Natural killer cell (primary cell): ENCODE data around the gene GPBP1. TPM values are rescaled to one million over a fixed set of nuclear protein-coding genes. Genes with fewer than 3 reads are reported as not detected.

Experiments used
- ATAC-seq, 3 donors: fragments of 150-1000 bp in 2 of 3; fragments of 200-7000 bp in 1 of 3; cut with Tn5 transposase; 1 replicate in 1 of 3; 2 replicates in 2 of 3; pipeline ENCODE4 v1.10.0; 2021; ENCODE audit warnings: mild to moderate bottlenecking in 2 of 3, moderate library complexity in 2 of 3
- DNase-seq, 2 donors: peaks; one replicate each; pipeline versions ENCODE4 v3.0.0 to v3.0.0-alpha.2; 2013 to 2021; ENCODE audit warnings: mixed read lengths in 1 of 2
- H3K27ac ChIP-seq: one replicate; pipeline ENCODE4 v1.5.1; 2013; ENCODE audit warnings: mild to moderate bottlenecking, low read length
- H3K27me3 ChIP-seq: one replicate; pipeline ENCODE4 v1.6.1; 2013; ENCODE audit warnings: low read length; ENCODE audit not compliant: control insufficient read depth, insufficient read depth
- H3K36me3 ChIP-seq: one replicate; pipeline ENCODE4 v1.6.1; 2013; ENCODE audit warnings: low read length; ENCODE audit not compliant: control insufficient read depth, insufficient read depth
- H3K4me1 ChIP-seq: one replicate; pipeline ENCODE4 v1.6.1; 2013; ENCODE audit warnings: low read length; ENCODE audit not compliant: control insufficient read depth, insufficient read depth
- H3K4me3 ChIP-seq: one replicate; pipeline ENCODE4 v1.5.1; 2013; ENCODE audit warnings: low read length
- H3K9me3 ChIP-seq: one replicate; pipeline ENCODE4 v1.6.1; 2013; ENCODE audit warnings: low read length; ENCODE audit not compliant: control insufficient read depth, insufficient read depth
- H3K27ac Mint-ChIP-seq, 2 donors: one replicate each; pipeline ENCODE4 v1.8.0; 2022; ENCODE audit warnings: mild to moderate bottlenecking in 2 of 2, mixed read lengths in 2 of 2, moderate library complexity in 1 of 2
- H3K27me3 Mint-ChIP-seq, 2 donors: one replicate each; pipeline ENCODE4 v1.8.0; 2022; ENCODE audit warnings: low read depth in 2 of 2, mixed read lengths in 2 of 2
- H3K36me3 Mint-ChIP-seq: one replicate; pipeline ENCODE4 v1.8.0; 2022; ENCODE audit warnings: mixed read lengths
- H3K4me1 Mint-ChIP-seq, 2 donors: one replicate each; pipeline ENCODE4 v1.8.0; 2022; ENCODE audit warnings: mixed read lengths in 2 of 2
- H3K4me3 Mint-ChIP-seq: one replicate; pipeline ENCODE4 v1.8.0; 2022; ENCODE audit warnings: mild to moderate bottlenecking, moderate library complexity, mixed read lengths
- H3K9me3 Mint-ChIP-seq, 2 donors: one replicate each; pipeline ENCODE4 v1.8.0; 2022; ENCODE audit warnings: mixed read lengths in 2 of 2
- WGBS: methylation state at CpG from one replicate; pipeline ENCODE4 v1.1.7; 2013; ENCODE audit warnings: missing lambda C conversion rate; ENCODE audit not compliant: insufficient coverage; 5-methylcytosine and 5-hydroxymethylcytosine counted together
- intact Hi-C: fragments of 100-400 bp; cut with micrococcal nuclease; formaldehyde crosslinking; loops from one replicate; pipeline ENCODE4 v1.14.2; 2022
- total RNA-seq, 4 donors: library from RNA; stranded (reverse); fragments of 120-200 nt in 1 of 4; gene quantifications; one replicate each; pipeline versions ENCODE4 v1.2.3 to v1.2.4, GENCODE V29; 2013 to 2022
- TF ChIP-seq, protein P1 (sequence below): fragments of 200-600 bp; IDR thresholded peaks from one replicate; pipeline ENCODE4 v1.8.0; 2022; ENCODE audit warnings: antibody characterized with exemption

Gene GPBP1
- total RNA-seq, 3 donors from 2014 or later (not counting 1 experiment from before 2014, with no cell fraction given), result 104 to 130 (median 118) TPM

DNA sequence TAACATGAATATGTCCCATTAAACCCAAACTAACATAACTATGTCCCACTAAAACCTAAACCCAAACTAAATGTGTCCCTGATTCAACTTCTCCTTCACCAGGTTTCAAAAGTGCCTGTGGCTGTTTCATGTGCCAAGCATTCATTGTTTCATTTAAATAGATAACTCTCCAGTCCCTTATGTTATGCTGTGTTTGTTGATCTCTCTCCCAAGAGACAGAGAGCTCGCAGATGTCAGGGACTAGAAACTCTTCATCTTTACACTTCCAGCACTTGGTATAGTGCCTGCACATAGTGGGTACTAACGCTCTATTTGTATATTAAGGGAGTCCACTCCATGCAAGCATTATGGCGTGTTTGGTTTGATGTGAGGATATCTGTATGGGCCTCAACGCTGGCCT, 118.0 kb downstream of the GPBP1 start:
- no peak for ATAC-seq
- H3K9me3 Mint-ChIP-seq, result no peaks in the 10 kb centered on the region

GRCh38 chr5:57292336-57292735, 118.5 kb downstream of the GPBP1 start:
- no peaks in the 10 kb centered on the region for H3K9me3 ChIP-seq
- peaks cover 6 to 17% of the 10 kb centered on the region in 2 donors for H3K27me3 Mint-ChIP-seq
- ATAC-seq (no peak), DNase-seq (no peak)
- no peaks in the 10 kb centered on the region for H3K36me3 ChIP-seq
- intact Hi-C loops, result no loop called here
- H3K4me3 ChIP-seq, result no peak overlapping the region
- no peak overlapping the region for H3K27ac Mint-ChIP-seq
- no peaks in the 10 kb centered on the region for H3K4me1 ChIP-seq
- H3K4me1 Mint-ChIP-seq, result no peaks in the 10 kb centered on the region
- TF ChIP-seq, protein P1, sequence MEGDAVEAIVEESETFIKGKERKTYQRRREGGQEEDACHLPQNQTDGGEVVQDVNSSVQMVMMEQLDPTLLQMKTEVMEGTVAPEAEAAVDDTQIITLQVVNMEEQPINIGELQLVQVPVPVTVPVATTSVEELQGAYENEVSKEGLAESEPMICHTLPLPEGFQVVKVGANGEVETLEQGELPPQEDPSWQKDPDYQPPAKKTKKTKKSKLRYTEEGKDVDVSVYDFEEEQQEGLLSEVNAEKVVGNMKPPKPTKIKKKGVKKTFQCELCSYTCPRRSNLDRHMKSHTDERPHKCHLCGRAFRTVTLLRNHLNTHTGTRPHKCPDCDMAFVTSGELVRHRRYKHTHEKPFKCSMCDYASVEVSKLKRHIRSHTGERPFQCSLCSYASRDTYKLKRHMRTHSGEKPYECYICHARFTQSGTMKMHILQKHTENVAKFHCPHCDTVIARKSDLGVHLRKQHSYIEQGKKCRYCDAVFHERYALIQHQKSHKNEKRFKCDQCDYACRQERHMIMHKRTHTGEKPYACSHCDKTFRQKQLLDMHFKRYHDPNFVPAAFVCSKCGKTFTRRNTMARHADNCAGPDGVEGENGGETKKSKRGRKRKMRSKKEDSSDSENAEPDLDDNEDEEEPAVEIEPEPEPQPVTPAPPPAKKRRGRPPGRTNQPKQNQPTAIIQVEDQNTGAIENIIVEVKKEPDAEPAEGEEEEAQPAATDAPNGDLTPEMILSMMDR, result no peak
- H3K27ac ChIP-seq, result no peak overlapping the region
- no peak overlapping the region for H3K4me3 Mint-ChIP-seq
- 87% methylated on average over 6 of the region's 6 CpGs for WGBS
- no peaks in the 10 kb centered on the region for H3K36me3 Mint-ChIP-seq
- no peaks in the 10 kb centered on the region for H3K27me3 ChIP-seq
- no peaks in the 10 kb centered on the region for H3K9me3 Mint-ChIP-seq

More for the DNA sequence above, 118.0 kb downstream of the GPBP1 start:
- no peaks in the 10 kb centered on the region for H3K36me3 Mint-ChIP-seq
- DNase-seq, result no peak
- H3K27ac ChIP-seq, result no peak overlapping the region
- WGBS, result 90% methylated on average over 4 of the region's 4 CpGs
- TF ChIP-seq, protein P1, result no peak
- no peaks in the 10 kb centered on the region for H3K4me1 ChIP-seq
- no peaks in the 10 kb centered on the region for H3K4me1 Mint-ChIP-seq
- no peaks in the 10 kb centered on the region for H3K9me3 ChIP-seq
- H3K27ac Mint-ChIP-seq, result no peak overlapping the region
- H3K4me3 Mint-ChIP-seq, result no peak overlapping the region
- no peak overlapping the region for H3K4me3 ChIP-seq
- H3K36me3 ChIP-seq, result no peaks in the 10 kb centered on the region
- no peaks in the 10 kb centered on the region for H3K27me3 ChIP-seq
- intact Hi-C loops, result no loop called here
- H3K27me3 Mint-ChIP-seq, result peaks cover 6 to 17% of the 10 kb centered on the region in 2 donors

GRCh38 chr5:57298295-57298984, 124.6 kb downstream of the GPBP1 start:
- Histone ChIP-seq H3K9me3 (no peaks in the 10 kb centered on the region), H3K27ac (no peak overlapping the region), H3K4me1 (peaks cover 12% of the 10 kb centered on the region), H3K4me3 (peak overlapping the region; percentile 10), H3K27me3 (no peaks in the 10 kb centered on the region), H3K36me3 (no peaks in the 10 kb centered on the region)
- Mint-ChIP-seq H3K27ac (peak overlapping the region; percentile 61 to 77), H3K4me3 (peak overlapping the region; percentile 74), H3K9me3 (no peaks in the 10 kb centered on the region), H3K4me1 (peaks cover 9 to 10% of the 10 kb centered on the region in 2 donors), H3K36me3 (no peaks in the 10 kb centered on the region), H3K27me3 (no peaks in the 10 kb centered on the region)
- TF ChIP-seq, protein P1, result peak; percentile 60
- intact Hi-C loops, result loop anchor here (1.0 kb wide), 1 partner anchor 1162 kb away; the partner anchor contains the start of gene PLK2
- ATAC-seq, result peak; percentile 91 to 93 (median 92)
- WGBS, result 9% methylated on average over 4 of the region's 6 CpGs
- peak; percentile 77 to 94 for DNase-seq
